ENCODE data around the gene LRRC8A.

DNA sequence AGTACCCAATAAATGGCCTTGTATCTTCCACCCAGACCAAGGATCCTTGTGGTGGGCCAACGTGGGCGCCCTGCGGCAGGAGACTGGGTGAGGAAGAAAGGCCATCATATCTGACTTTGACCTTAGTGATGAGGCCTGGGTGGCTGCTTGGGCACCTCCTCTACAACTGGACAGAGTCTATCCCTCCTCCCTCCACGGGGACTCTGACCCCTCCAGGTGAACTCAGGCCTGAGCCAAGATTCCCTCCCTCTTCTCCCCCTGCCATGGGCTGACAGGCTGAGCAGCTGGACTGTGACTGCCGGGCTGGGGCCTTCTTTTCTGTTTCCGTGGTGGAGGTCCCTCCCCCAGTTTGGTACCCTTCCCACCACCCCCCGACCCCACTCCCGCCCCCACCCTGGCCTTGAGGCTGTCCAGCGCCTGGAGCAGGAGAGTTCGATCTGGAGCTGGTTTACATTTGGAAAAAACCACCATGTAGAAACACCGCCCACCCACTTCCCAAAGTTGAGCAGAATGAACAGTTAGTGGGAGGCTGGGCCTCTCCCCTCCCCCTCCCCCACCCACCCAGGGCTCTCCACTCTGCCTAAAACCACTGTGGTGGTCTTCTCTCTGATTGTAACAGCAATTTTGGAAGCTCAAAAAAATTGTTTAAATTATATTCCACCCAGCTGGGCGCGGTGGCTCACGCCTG lies 37.6 kb downstream of the LRRC8A start:
- no peak for TF ChIP-seq POLR2A (IDR thresholded peaks at IDR 0.05)
- TF ChIP-seq, protein P1, sequence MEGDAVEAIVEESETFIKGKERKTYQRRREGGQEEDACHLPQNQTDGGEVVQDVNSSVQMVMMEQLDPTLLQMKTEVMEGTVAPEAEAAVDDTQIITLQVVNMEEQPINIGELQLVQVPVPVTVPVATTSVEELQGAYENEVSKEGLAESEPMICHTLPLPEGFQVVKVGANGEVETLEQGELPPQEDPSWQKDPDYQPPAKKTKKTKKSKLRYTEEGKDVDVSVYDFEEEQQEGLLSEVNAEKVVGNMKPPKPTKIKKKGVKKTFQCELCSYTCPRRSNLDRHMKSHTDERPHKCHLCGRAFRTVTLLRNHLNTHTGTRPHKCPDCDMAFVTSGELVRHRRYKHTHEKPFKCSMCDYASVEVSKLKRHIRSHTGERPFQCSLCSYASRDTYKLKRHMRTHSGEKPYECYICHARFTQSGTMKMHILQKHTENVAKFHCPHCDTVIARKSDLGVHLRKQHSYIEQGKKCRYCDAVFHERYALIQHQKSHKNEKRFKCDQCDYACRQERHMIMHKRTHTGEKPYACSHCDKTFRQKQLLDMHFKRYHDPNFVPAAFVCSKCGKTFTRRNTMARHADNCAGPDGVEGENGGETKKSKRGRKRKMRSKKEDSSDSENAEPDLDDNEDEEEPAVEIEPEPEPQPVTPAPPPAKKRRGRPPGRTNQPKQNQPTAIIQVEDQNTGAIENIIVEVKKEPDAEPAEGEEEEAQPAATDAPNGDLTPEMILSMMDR (IDR thresholded peaks at IDR 0.05), result no peak

Measured in esophagus squamous epithelium (tissue), 4 donors.